Measurements from ENCODE around the gene CDKAL1. TPM values are rescaled to one million over a fixed set of nuclear protein-coding genes. Genes with fewer than 3 reads are reported as not detected.

The CDKAL1 gene
- total and polyA plus RNA-seq, 2 experiments from 2014 or later = 12.2 to 13.7 TPM

GRCh38 chr6:20936949-20937348 is 402.7 kb downstream of the CDKAL1 start:
- H3K4me3 ChIP-seq = no peak overlapping the region
- H3K36me3 ChIP-seq = no peaks in the 10 kb centered on the region
- H3K4me1 ChIP-seq (ENCODE audit: low read depth) = no peaks in the 10 kb centered on the region
- no peaks in the 10 kb centered on the region for H3K9me3 ChIP-seq (ENCODE audit: low read depth)
- DNase-seq (ENCODE audit: low read depth in 1 of 2, low spot score in 1 of 2) = no peak
- H3K27ac ChIP-seq = no peak overlapping the region
- no peaks in the 10 kb centered on the region for H3K27me3 ChIP-seq
- no peak for TF ChIP-seq CTCF (IDR thresholded peaks at IDR 0.05; ENCODE audit: low read depth, low read length)

GRCh38 chr6:20939161-20939775 is 405.0 kb downstream of the CDKAL1 start:
- TF ChIP-seq CTCF (IDR thresholded peaks at IDR 0.05; ENCODE audit: low read depth, low read length) = no peak
- no peak overlapping the region for H3K27ac ChIP-seq
- H3K4me3 ChIP-seq = no peak overlapping the region
- no peaks in the 10 kb centered on the region for H3K27me3 ChIP-seq
- no peak for DNase-seq (ENCODE audit: low read depth in 1 of 2, low spot score in 1 of 2)
- no peaks in the 10 kb centered on the region for H3K36me3 ChIP-seq
- no peaks in the 10 kb centered on the region for H3K4me1 ChIP-seq (ENCODE audit: low read depth)
- H3K9me3 ChIP-seq (ENCODE audit: low read depth) = no peaks in the 10 kb centered on the region

GRCh38 chr6:20943040-20943627 is 408.9 kb downstream of the CDKAL1 start:
- TF ChIP-seq CTCF (IDR thresholded peaks at IDR 0.05; ENCODE audit: low read depth, low read length) = no peak

GRCh38 chr6:20943922-20944321 is 409.7 kb downstream of the CDKAL1 start:
- Histone ChIP-seq H3K4me3 (no peak overlapping the region), H3K27ac (no peak overlapping the region), H3K9me3 (ENCODE audit: low read depth) (no peaks in the 10 kb centered on the region), H3K27me3 (no peaks in the 10 kb centered on the region), H3K36me3 (no peaks in the 10 kb centered on the region), H3K4me1 (ENCODE audit: low read depth) (no peaks in the 10 kb centered on the region)
- DNase-seq (ENCODE audit: low read depth in 1 of 2, low spot score in 1 of 2) = no peak
- TF ChIP-seq CTCF (IDR thresholded peaks at IDR 0.05; ENCODE audit: low read depth, low read length) = no peak

More at GRCh38 chr6:20943040-20943627, 408.9 kb downstream of the CDKAL1 start:
- H3K9me3 ChIP-seq (ENCODE audit: low read depth) = no peaks in the 10 kb centered on the region
- H3K4me1 ChIP-seq (ENCODE audit: low read depth) = no peaks in the 10 kb centered on the region
- H3K36me3 ChIP-seq = no peaks in the 10 kb centered on the region
- H3K4me3 ChIP-seq = no peak overlapping the region
- no peak overlapping the region for H3K27ac ChIP-seq
- DNase-seq (ENCODE audit: low read depth in 1 of 2, low spot score in 1 of 2) = no peak
- no peaks in the 10 kb centered on the region for H3K27me3 ChIP-seq

- Histone ChIP-seq H3K27ac (no peak overlapping the region), H3K4me3 (no peak overlapping the region), H3K27me3 (no peaks in the 10 kb centered on the region), H3K36me3 (no peaks in the 10 kb centered on the region), H3K4me1 (ENCODE audit: low read depth) (no peaks in the 10 kb centered on the region), H3K9me3 (ENCODE audit: low read depth) (no peaks in the 10 kb centered on the region)
- TF ChIP-seq CTCF (IDR thresholded peaks at IDR 0.05; ENCODE audit: low read depth, low read length) = peak; percentile 19
- peak in 1 of 2 donors; percentile 38 for DNase-seq (ENCODE audit: low read depth in 1 of 2, low spot score in 1 of 2)
These were observed 411.8 kb downstream of the CDKAL1 start for GRCh38 chr6:20946022-20946421.

Data from cardiac muscle cell (in vitro differentiated cells and primary cell).